ENCODE measurements around the gene UST.

- no peak for TF ChIP-seq CTCF (IDR thresholded peaks at IDR 0.05; ENCODE audit: low read depth, low read length, missing input control)
- no peak for TF ChIP-seq MAX (IDR thresholded peaks at IDR 0.05)
Measured at GRCh38 chr6:149074832-149075258, 328.0 kb downstream of the UST start.
